IgD-negative memory B cell (primary cell): ENCODE measurements around the gene DVL1. TPM values are rescaled to one million over a fixed set of nuclear protein-coding genes. Genes with fewer than 3 reads are reported as not detected.

Source experiments
- H3K27ac Mint-ChIP-seq, 3 donors: one replicate each; pipeline ENCODE4 v1.8.0; 2020 to 2022; ENCODE audit warnings: mild to moderate bottlenecking in 3 of 3, mixed read lengths in 3 of 3, moderate library complexity in 1 of 3
- H3K27me3 Mint-ChIP-seq: one replicate; pipeline ENCODE4 v1.8.0; 2021; ENCODE audit warnings: mixed read lengths
- H3K36me3 Mint-ChIP-seq: one replicate; pipeline ENCODE4 v1.8.0; 2020; ENCODE audit warnings: mild to moderate bottlenecking, mixed read lengths
- H3K4me1 Mint-ChIP-seq, 3 donors: one replicate each; pipeline ENCODE4 v1.8.0; 2020 to 2022; ENCODE audit warnings: mixed read lengths in 3 of 3, mild to moderate bottlenecking in 1 of 3
- H3K4me3 Mint-ChIP-seq, 4 donors: one replicate each; pipeline ENCODE4 v1.8.0; 2020 to 2022; ENCODE audit warnings: mild to moderate bottlenecking in 4 of 4, mixed read lengths in 4 of 4, moderate library complexity in 3 of 4
- H3K9me3 Mint-ChIP-seq, 3 donors: one replicate each; pipeline ENCODE4 v1.8.0; 2020 to 2021; ENCODE audit warnings: mixed read lengths in 3 of 3, mild to moderate bottlenecking in 1 of 3
- polyA plus RNA-seq: library from polyadenylated mRNA; unstranded; fragments of 300-500 nt; fragmentation: Illumina TruSeq; gene quantifications from one replicate; pipeline ENCODE4 v1.2.3, GENCODE V29; 2021

The DVL1 gene
- polyA plus RNA-seq, 1 donor from 2014 or later, result 1.0 TPM

DNA sequence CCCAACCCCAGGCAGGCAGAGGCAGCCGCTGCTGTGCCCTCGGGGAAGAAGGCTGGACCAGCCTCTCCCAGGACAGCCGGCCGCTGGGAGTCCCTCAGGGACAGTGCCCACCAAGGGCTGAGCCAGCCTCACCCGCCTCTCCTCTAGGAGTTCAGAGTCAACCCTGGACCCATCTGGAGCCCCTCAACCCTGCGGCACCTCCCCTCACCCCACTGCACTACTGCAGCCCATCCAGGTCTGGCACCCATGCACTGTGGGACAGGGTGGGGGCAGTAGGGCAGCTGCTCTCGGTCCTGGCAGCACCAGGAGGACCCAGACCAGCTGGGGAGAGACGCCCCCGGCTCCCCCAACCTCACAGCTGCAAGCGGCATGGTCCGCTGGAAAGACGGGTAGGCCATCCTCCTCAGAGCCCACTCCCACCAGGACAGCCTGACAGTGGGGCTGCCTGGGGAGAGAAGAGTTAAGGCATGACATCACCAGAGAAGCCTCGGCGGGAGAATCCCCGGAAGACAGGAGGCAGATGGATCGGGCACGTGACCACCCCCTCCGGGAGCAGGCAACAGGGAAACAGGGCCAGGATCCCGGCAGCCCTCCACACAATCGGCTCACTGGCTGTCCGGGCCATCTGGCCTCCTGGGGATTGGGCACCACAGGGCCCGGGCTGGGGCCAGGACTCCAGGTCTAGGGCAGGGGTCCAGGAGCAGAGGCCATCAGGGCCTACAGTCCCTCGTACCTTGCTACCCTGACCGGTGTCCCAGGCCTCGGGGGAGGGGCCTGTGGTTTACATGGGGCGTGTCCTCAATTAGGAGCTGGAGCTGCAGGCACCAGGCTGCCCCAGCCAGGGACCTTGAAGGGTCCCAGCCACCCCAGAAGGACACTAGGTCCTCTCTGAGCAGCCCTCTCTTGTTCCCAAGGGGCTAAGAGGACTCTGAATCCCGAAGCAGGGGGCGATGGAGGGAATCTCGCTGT lies 44.6 kb downstream of the DVL1 start:
- Mint-ChIP-seq H3K27ac (peak overlapping the region; percentile 84 to 95 (median 87)), H3K4me1 (peaks cover 13 to 18% (median 18%) of the 10 kb centered on the region in 3 donors), H3K4me3 (peak overlapping the region; percentile 87 to 96 (median 94)), H3K27me3 (no peaks in the 10 kb centered on the region), H3K36me3 (no peaks in the 10 kb centered on the region), H3K9me3 (no peaks in the 10 kb centered on the region)

DNA sequence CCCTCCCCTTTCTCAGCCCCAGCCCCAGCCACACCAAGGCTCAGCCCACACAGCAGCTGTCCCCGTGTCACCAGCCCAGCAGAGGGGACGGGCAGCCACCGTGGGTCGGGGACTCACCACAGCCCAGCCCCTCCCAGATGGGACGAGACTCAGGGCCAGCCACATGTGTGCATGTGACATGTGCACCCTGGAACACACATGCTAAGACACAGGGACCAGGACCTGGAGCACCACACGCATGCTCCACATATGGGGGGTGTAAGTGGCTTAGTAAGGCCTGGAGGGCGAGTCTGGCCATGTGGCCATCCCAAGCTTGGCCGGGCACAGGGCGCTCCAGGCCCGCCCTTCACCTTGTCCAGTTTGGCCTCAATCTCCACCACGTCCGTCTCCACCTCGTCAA lies 45.5 kb downstream of the DVL1 start:
- Mint-ChIP-seq H3K27me3 (no peaks in the 10 kb centered on the region), H3K36me3 (no peaks in the 10 kb centered on the region), H3K27ac (no peak overlapping the region), H3K4me1 (peaks cover 13 to 18% (median 16%) of the 10 kb centered on the region in 3 donors), H3K9me3 (no peaks in the 10 kb centered on the region), H3K4me3 (no peak overlapping the region)

DNA sequence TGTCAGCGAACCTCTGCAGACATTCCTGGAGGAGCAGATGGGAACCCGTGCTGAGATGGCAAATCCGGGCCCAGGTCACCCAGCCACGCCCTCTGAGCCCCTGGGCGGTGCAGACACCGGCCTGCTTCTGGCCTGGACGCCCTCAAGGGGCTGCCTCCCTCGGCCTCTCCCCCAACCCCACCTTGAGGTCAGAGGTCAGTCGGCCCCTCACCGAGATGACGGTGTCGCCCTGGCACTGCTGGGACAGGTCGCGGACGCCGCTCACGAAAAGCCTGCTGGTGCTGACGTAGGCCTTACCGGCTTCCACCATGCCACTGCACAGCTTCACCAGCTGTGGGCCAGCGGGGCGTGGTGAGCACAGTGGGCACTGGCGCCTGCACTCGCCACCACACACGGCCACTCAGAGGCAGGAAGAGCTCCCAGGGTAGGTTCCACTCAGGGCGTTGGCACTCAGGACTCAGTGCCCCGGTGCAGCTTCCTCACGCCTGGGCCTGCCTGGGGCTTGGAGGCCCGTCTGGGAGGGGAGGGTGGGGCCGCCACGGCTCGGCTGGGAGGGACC lies 46.2 kb downstream of the DVL1 start:
- no peaks in the 10 kb centered on the region for H3K36me3 Mint-ChIP-seq
- H3K4me3 Mint-ChIP-seq, result no peak overlapping the region
- H3K9me3 Mint-ChIP-seq, result no peaks in the 10 kb centered on the region
- no peaks in the 10 kb centered on the region for H3K27me3 Mint-ChIP-seq
- peaks cover 13 to 18% (median 16%) of the 10 kb centered on the region in 3 donors for H3K4me1 Mint-ChIP-seq
- no peak overlapping the region for H3K27ac Mint-ChIP-seq

DNA sequence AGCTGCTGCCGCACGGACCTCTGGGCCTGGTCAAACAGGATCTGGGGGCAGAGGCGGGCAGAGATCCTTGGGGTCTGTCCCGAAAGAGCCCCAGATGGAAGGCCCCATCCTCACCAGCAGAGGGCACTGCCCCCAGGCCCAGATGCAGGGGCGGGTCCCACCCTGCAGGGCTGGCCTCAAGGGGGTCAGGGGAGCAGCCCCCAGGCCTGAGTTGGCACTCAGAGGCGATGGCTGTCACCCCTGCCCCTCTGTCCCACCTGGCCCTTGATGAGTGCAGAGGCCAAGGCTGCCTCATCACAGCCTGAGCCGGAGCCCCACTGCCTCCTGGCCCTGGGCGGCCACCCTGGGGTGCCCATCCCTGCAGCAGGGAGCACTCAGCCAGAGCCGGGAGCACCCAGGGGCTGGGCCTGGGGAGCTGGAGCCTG lies 47.2 kb downstream of the DVL1 start:
- Mint-ChIP-seq H3K4me1 (peaks cover 13 to 16% (median 16%) of the 10 kb centered on the region in 3 donors), H3K4me3 (no peak overlapping the region)

DNA sequence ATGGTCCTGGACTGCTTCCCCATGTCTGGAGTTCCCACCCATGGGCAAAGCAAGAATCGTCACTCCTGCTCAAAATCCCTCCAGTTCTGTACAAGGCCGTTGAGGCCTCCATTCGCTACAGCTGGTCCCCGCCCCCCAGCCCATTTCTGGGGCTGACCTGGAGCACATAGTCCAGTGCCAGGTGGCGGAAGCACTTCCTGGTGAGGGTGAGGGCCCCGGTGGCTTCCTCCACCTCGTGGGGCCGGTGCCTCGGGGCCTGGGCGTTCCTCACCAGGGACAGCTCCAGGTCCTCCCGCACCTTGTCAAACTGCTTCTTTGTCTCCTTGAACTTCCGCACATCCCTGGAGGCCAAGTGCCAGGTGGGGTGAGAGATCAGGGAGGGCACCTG lies 48.9 kb downstream of the DVL1 start:
- H3K27ac Mint-ChIP-seq, result no peak overlapping the region
- peak overlapping the region in 1 of 4 donors; percentile 50 for H3K4me3 Mint-ChIP-seq
- H3K4me1 Mint-ChIP-seq, result peaks cover 3 to 7% (median 5%) of the 10 kb centered on the region in 3 donors
- no peaks in the 10 kb centered on the region for H3K9me3 Mint-ChIP-seq
- H3K27me3 Mint-ChIP-seq, result no peaks in the 10 kb centered on the region
- no peaks in the 10 kb centered on the region for H3K36me3 Mint-ChIP-seq

More for the DNA sequence above, 47.2 kb downstream of the DVL1 start:
- H3K9me3 Mint-ChIP-seq, result no peaks in the 10 kb centered on the region
- no peaks in the 10 kb centered on the region for H3K36me3 Mint-ChIP-seq
- H3K27ac Mint-ChIP-seq, result no peak overlapping the region
- H3K27me3 Mint-ChIP-seq, result no peaks in the 10 kb centered on the region

DNA sequence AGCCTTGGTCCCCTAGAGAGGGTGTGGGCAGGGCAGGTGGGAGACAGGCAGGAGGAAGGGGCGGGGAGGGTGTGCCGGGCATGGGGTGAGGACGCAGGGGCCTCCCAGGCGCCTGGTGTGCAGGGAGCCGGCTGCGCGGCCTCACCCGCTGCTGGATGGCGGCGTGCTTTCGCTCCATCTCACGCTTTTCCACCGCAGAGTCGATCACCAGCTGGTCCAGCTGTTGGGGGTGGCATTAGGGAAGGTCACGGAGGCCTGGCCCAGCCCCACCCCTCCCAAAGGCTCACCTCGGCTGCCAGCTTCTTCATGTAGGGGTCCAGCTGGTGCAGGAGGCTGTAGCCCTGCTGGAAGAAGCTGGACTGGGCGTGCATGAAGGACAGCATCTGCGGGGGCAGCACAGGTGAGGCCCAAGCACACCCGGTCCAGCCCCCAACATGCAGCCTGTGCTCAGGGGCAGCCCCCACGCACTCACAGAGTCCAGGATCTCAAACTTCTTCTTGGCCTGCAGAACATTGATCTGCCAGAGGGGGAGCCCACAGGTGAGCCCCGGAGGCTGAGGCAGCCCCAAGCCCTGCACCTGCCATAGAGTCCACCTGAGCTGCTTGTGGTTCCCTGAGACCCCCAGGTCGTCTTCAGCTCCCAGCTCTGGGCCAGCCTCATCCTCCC lies 49.4 kb downstream of the DVL1 start:
- no peak overlapping the region for H3K27ac Mint-ChIP-seq
- no peaks in the 10 kb centered on the region for H3K36me3 Mint-ChIP-seq
- no peaks in the 10 kb centered on the region for H3K9me3 Mint-ChIP-seq
- peak overlapping the region in 1 of 4 donors; percentile 50 for H3K4me3 Mint-ChIP-seq
- no peaks in the 10 kb centered on the region for H3K27me3 Mint-ChIP-seq
- peaks cover 0 to 7% (median 2%) of the 10 kb centered on the region in 3 donors for H3K4me1 Mint-ChIP-seq

DNA sequence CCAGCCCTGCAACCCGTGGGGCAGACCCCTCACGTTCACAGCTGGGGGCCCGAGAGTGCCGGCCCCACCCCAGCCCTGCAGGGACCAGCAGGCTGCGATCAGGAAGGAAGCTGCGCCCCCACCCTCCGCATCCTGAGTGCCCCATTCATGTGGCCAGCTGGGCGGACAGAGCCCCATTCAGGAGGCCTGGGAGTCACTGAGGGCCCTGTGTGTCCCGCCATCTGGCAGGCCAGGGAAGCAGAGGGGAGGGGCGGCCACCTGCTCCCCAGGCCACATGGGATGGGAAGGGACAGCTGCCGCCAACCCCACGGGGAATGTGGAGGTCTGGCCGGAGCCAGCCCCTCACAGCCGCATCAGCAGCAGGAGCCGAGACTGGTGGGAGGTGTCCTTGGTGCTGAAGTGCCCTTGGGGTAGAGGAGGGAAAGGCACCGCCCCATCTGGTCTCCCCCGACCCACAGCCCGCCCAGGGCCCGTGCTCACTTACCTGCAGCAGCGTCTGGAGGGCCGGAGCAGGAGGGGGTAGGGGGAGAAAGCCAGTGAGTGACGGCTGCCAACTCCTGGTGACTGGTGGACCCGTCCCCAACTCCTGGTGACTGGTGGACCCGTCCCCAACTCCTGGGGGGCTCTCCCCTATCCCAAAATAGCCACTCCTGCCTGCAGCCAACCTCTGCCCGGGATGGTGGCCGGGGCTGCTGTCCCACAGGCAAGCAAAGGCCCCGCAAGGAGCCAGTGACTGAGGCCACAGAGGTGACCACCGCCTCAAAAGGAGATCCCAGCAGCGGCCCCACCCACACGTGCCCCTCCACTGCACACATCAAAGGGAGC lies 50.1 kb downstream of the DVL1 start:
- no peak overlapping the region for H3K4me3 Mint-ChIP-seq
- no peaks in the 10 kb centered on the region for H3K27me3 Mint-ChIP-seq
- H3K36me3 Mint-ChIP-seq, result no peaks in the 10 kb centered on the region
- no peaks in the 10 kb centered on the region for H3K9me3 Mint-ChIP-seq
- peaks cover 0 to 6% (median 0%) of the 10 kb centered on the region in 3 donors for H3K4me1 Mint-ChIP-seq
- H3K27ac Mint-ChIP-seq, result no peak overlapping the region

DNA sequence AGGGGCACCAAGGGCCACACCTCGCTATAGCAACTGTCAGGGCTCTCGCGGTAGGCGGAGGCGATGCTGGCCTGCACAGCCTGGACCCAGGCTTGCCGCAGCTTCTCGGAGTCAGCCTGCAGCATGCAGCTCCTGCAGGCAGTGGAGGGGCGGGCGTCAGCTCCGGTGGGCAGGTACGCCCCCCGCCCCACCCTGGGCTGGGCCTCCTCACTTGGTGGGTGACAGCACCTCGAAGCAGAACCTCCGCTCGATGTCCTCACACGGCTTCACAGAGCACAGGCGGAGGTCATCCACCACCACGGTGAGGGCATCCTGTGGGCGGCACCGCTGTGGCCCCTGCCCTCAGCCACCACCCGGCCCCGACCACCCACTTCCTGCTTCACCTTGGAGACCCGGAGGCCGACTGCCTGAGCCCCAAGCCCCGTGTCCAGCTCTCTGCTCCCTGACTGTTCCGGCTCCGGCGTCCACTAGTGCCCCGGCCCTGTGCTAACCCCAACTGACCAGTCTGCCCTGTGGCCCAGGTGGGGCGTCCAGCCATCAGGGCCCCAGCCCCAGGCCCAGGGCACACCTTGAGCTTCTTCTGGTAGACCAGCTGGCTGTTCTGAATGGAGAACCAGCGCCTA lies 51.3 kb downstream of the DVL1 start:
- Mint-ChIP-seq H3K36me3 (no peaks in the 10 kb centered on the region), H3K27me3 (no peaks in the 10 kb centered on the region), H3K4me1 (peaks cover 0 to 6% (median 0%) of the 10 kb centered on the region in 3 donors), H3K27ac (no peak overlapping the region), H3K4me3 (no peak overlapping the region), H3K9me3 (no peaks in the 10 kb centered on the region)

DNA sequence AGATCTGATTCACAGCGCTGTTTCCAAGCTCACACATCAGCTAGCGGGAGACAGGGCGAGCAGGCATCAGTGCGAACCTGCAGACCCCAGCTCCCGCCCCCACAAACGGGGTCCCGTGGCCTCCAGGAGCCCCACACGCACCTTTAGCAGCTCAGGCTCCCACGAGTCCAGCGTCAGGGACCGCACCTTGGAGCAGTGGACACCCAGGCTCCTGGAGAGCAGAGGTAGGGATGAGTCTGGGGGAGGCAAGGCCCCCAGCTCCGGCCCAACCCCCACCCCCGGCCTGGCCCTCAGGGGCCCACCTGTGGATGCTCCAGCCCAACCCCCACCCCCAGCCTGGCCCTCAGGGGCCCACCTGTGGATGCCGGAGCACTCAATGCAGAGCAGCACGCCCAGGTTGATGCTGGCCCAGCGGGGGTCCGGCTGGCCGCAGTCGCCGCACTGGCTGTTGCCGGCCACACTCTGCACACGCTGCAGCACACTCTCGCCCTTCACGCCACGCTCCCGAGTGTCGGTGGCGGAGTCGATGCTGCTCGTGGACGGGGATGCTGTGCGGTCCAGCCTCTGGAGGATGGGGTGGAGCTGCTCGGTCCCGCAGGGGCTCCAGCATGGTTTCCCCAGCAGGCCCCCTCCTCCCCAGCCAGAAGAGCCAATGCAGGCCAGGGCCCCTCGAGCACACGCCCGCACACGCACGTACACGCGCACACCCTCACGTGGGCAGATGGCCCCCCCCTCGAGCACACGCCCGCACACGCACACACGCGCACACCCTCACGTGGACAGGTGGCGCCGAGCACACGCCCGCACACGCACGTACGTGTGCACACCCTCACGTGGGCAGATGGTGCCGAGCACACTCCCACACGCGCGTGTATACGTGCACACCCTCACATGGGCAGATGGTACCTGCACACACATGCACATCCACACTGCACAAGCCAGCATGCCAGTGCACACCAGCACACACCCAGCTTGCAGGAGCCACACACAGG lies 52.9 kb downstream of the DVL1 start:
- no peak overlapping the region for H3K4me3 Mint-ChIP-seq
- no peaks in the 10 kb centered on the region for H3K9me3 Mint-ChIP-seq
- H3K27ac Mint-ChIP-seq, result no peak overlapping the region
- no peaks in the 10 kb centered on the region for H3K36me3 Mint-ChIP-seq
- H3K4me1 Mint-ChIP-seq, result peaks cover 0 to 11% (median 6%) of the 10 kb centered on the region in 3 donors
- H3K27me3 Mint-ChIP-seq, result no peaks in the 10 kb centered on the region

DNA sequence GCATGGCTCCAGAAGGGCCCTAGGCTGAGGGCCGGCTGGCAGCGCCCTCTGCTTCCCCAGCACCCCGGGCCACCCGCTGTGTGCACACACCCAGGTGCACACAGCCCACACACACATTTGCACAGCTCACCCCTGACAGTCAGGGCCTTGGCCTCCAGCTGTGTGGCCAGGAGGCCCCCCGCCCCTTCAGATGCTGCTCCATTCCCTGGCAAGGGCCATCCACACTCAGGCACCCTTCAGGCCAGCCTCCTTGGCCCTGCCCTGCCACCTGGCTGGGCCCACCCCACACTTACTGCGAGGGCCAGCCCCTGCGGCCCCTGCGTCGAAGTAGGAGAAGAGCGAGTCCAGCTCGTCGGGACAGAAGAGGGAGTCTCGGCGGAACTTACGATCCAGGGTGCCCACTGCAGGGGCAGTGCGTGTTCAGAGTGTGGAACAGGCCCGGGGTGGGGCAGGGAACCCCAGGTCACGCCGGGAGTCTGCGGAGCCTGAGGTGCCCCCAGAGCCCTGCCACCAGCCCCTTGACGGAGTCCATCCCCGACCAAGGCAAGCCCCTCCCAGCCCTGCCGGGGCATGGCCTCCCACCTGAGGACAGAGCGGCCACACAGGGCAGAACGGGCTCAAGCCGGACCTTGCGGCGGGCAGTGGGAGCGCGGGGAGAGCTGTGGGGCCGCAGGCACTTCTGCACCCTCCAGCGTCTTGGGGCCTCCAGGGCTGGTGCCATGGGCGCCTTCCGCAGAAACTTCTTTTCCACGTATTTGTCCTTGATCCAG lies 53.9 kb downstream of the DVL1 start:
- peaks cover 0 to 11% (median 6%) of the 10 kb centered on the region in 3 donors for H3K4me1 Mint-ChIP-seq
- H3K36me3 Mint-ChIP-seq, result no peaks in the 10 kb centered on the region
- H3K27ac Mint-ChIP-seq, result no peak overlapping the region
- H3K27me3 Mint-ChIP-seq, result no peaks in the 10 kb centered on the region
- no peak overlapping the region for H3K4me3 Mint-ChIP-seq
- H3K9me3 Mint-ChIP-seq, result no peaks in the 10 kb centered on the region

DNA sequence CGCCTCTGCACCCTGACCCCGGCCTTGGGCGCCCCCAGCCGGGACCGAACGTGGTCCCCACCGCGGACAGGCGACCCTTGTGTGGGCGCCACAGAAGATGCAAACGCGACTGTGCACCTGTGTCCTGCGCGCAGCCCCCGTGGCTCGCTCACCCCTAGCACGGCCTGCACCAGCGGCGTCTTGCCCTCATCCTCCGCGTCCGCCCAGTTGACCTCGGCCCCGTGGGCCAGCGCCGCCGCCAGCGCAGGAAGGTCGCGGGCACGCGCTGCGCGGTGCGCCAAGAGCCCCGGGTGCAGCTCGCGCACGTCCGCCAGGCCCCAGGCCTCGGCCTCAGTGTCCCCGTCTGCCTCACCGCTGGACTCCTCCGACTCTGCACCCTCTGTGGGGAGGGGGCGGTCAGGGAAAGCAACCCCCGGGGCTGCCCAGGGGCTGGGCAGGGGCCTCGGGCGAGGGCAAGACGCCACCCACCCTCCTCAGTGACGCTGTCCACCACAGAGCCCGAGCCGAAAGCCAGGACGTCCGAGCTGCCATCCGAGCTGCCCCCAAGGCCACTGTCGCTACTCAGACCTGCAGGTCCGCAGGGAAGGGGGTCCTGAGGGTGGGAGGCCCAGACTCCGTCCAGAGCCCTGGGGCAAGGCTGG lies 54.8 kb downstream of the DVL1 start:
- H3K27ac Mint-ChIP-seq, result no peak overlapping the region
- no peaks in the 10 kb centered on the region for H3K27me3 Mint-ChIP-seq
- H3K4me3 Mint-ChIP-seq, result no peak overlapping the region
- H3K4me1 Mint-ChIP-seq, result peaks cover 0 to 9% (median 6%) of the 10 kb centered on the region in 3 donors
- H3K9me3 Mint-ChIP-seq, result no peaks in the 10 kb centered on the region
- no peaks in the 10 kb centered on the region for H3K36me3 Mint-ChIP-seq
